Epithelial cell of esophagus (primary cell): Measurements from ENCODE around the gene NVL.

ENCODE experiments used
- DNase-seq: peaks from one replicate; pipeline ENCODE4 v3.0.0; 2010; ENCODE audit warnings: low read depth
- H3K4me3 ChIP-seq: 2 replicates; pipeline ENCODE4 v1.5.1; 2011; ENCODE audit warnings: mild to moderate bottlenecking, low read length, control low read depth
- CTCF ChIP-seq: IDR thresholded peaks from 2 replicates; pipeline ENCODE4 v1.5.1; 2011; ENCODE audit warnings: low read depth, mild to moderate bottlenecking, low read length, control low read depth, inconsistent platforms; ENCODE audit not compliant: insufficient read depth; ENCODE audit errors: missing control alignments

The NVL gene

GRCh38 chr1:224333309-224333926 lies 3.4 kb upstream of the NVL start:
- peak; percentile 66 for DNase-seq
- TF ChIP-seq CTCF, result peak; percentile 58

GRCh38 chr1:224331824-224332223 lies 1.9 kb upstream of the NVL start:
- no peak for DNase-seq
- no peak for TF ChIP-seq CTCF
- no peak overlapping the region for H3K4me3 ChIP-seq

More at GRCh38 chr1:224333309-224333926, 3.4 kb upstream of the NVL start:
- H3K4me3 ChIP-seq, result no peak overlapping the region

GRCh38 chr1:224331326-224331725 lies 1.4 kb upstream of the NVL start:
- TF ChIP-seq CTCF, result no peak
- no peak overlapping the region for H3K4me3 ChIP-seq

GRCh38 chr1:224329484-224329841 lies 509 bp downstream of the NVL start:
- peak overlapping the region; percentile 94 for H3K4me3 ChIP-seq
- peak; percentile 1 for TF ChIP-seq CTCF
- DNase-seq, result no peak

More at GRCh38 chr1:224331326-224331725, 1.4 kb upstream of the NVL start:
- DNase-seq, result no peak

- DNase-seq, result no peak
- H3K4me3 ChIP-seq, result peak overlapping the region; percentile 94
- no peak for TF ChIP-seq CTCF
Observed at GRCh38 chr1:224328644-224329043, 1.3 kb downstream of the NVL start.

GRCh38 chr1:224325959-224326358 lies 4.0 kb downstream of the NVL start:
- no peak overlapping the region for H3K4me3 ChIP-seq
- no peak for DNase-seq
- TF ChIP-seq CTCF, result no peak

GRCh38 chr1:224321706-224322105 lies 8.3 kb downstream of the NVL start:
- DNase-seq, result no peak
- no peak overlapping the region for H3K4me3 ChIP-seq
- TF ChIP-seq CTCF, result no peak
